HG03442 (cell line): ENCODE results near the gene BBS12.

ENCODE experiments used
- ATAC-seq: cut with Tn5 transposase; IDR thresholded peaks from one replicate; pipeline ENCODE4 v1.9.1; 2021; ENCODE audit warnings: mild to moderate bottlenecking, moderate library complexity; ENCODE audit not compliant: unreplicated experiment

Gene BBS12

DNA sequence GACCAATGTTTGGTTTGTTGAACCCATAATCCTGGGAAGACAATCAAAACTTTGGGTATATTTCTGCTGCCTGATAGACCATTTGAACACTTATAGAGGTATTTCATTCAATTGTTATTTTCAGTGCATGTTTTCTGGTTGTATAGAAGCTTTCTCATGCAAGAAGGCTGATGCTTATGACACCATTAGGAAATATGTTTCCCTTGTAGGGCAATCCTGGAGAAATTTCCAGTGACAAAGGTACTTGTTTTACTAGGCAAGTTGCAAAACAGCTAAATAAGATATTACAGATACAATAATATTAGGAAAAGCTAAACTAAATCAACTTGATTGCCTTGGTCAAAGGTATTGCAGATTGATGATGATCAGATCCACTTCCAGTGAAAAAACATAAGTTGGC lies 61.3 kb downstream of the BBS12 start:
- no peak for ATAC-seq
